ENCODE results near the gene CX3CR1. TPM values are rescaled to one million over a fixed set of nuclear protein-coding genes. Genes with fewer than 3 reads are reported as not detected.

The CX3CR1 gene
- total RNA-seq, 2 experiments from 2014 or later: 0.34 to 0.88 TPM

- ChIA-PET POLR2A (no interaction called here), CTCF (interaction anchor here (1.9 kb wide), 1 partner anchor 47 kb away, joined by 8 read pairs; no protein-coding TSS in a partner anchor)
- intact Hi-C loops (cut with micrococcal nuclease): no loop called here
- no peak overlapping the region for H3K4me3 Mint-ChIP-seq
- DNase-seq (no peak), ATAC-seq (no peak)
- TF ChIP-seq, protein P1, sequence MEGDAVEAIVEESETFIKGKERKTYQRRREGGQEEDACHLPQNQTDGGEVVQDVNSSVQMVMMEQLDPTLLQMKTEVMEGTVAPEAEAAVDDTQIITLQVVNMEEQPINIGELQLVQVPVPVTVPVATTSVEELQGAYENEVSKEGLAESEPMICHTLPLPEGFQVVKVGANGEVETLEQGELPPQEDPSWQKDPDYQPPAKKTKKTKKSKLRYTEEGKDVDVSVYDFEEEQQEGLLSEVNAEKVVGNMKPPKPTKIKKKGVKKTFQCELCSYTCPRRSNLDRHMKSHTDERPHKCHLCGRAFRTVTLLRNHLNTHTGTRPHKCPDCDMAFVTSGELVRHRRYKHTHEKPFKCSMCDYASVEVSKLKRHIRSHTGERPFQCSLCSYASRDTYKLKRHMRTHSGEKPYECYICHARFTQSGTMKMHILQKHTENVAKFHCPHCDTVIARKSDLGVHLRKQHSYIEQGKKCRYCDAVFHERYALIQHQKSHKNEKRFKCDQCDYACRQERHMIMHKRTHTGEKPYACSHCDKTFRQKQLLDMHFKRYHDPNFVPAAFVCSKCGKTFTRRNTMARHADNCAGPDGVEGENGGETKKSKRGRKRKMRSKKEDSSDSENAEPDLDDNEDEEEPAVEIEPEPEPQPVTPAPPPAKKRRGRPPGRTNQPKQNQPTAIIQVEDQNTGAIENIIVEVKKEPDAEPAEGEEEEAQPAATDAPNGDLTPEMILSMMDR (IDR thresholded peaks at IDR 0.05): no peak
- no peak overlapping the region for H3K27ac Mint-ChIP-seq
- no peaks in the 10 kb centered on the region for H3K9me3 Mint-ChIP-seq
- H3K36me3 Mint-ChIP-seq (ENCODE audit: low read depth): no peaks in the 10 kb centered on the region
- H3K27me3 Mint-ChIP-seq: peaks cover 2% of the 10 kb centered on the region
- H3K4me1 Mint-ChIP-seq (ENCODE audit: low read depth): no peaks in the 10 kb centered on the region
Observed at GRCh38 chr3:39241561-39241960, 38.3 kb downstream of the CX3CR1 start.

DNA sequence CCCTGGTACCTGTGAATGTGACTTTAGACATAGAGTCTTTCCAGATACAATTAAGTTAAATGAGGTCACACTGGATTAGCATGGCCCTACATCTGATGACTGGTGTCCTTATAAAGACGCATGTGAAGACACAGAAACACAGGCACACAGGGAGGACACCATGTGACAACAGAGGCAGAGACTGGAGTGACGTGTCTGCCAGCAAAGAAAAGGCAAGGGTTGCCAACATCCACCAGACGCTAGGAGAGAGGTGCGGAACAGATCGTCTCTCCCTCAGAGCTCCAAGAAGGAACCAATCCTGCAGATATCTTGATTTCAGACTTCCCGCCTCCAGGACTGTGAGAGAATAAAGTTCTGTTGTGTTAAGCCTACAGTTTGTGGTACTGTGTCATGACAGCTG is 42.8 kb downstream of the CX3CR1 start:
- ChIA-PET CTCF (interaction anchor here (2.2 kb wide), 1 partner anchor 51 kb away, joined by 6 read pairs; no protein-coding TSS in a partner anchor), POLR2A (no interaction called here)
- Mint-ChIP-seq H3K27ac (no peak overlapping the region), H3K36me3 (ENCODE audit: low read depth) (no peaks in the 10 kb centered on the region), H3K4me1 (ENCODE audit: low read depth) (peaks cover 14% of the 10 kb centered on the region), H3K4me3 (no peak overlapping the region), H3K27me3 (peaks cover 8% of the 10 kb centered on the region), H3K9me3 (no peaks in the 10 kb centered on the region)
- intact Hi-C loops (cut with micrococcal nuclease): no loop called here
- DNase-seq (no peak), ATAC-seq (no peak)
- TF ChIP-seq, protein P1 (IDR thresholded peaks at IDR 0.05): no peak

- intact Hi-C loops (cut with micrococcal nuclease): no loop called here
- DNase-seq (peak; percentile 46), ATAC-seq (peak; percentile 96)
- ChIA-PET POLR2A (interaction anchor here (1.3 kb wide), 1 partner anchor 17 kb away, joined by 3 read pairs; no protein-coding TSS in a partner anchor), CTCF (interaction anchor here (0.8 to 2.1 kb wide), 8 partner anchors 8 to 53 kb away, joined by 3 to 15 read pairs (median 3); no protein-coding TSS in a partner anchor)
- Mint-ChIP-seq H3K4me1 (ENCODE audit: low read depth) (peaks cover 14% of the 10 kb centered on the region), H3K27ac (peak overlapping the region; percentile 64), H3K27me3 (peaks cover 7% of the 10 kb centered on the region), H3K9me3 (no peaks in the 10 kb centered on the region), H3K4me3 (no peak overlapping the region), H3K36me3 (ENCODE audit: low read depth) (no peaks in the 10 kb centered on the region)
- TF ChIP-seq, protein P1 (IDR thresholded peaks at IDR 0.05): no peak
Observed at GRCh38 chr3:39234651-39235050, 45.2 kb downstream of the CX3CR1 start.

GRCh38 chr3:39232859-39233258 is 47.0 kb downstream of the CX3CR1 start:
- Mint-ChIP-seq H3K27me3 (peaks cover 6% of the 10 kb centered on the region), H3K27ac (no peak overlapping the region), H3K9me3 (no peaks in the 10 kb centered on the region), H3K4me3 (no peak overlapping the region), H3K36me3 (ENCODE audit: low read depth) (no peaks in the 10 kb centered on the region), H3K4me1 (ENCODE audit: low read depth) (peaks cover 14% of the 10 kb centered on the region)
- TF ChIP-seq, protein P1 (IDR thresholded peaks at IDR 0.05): no peak
- ATAC-seq (no peak), DNase-seq (no peak)
- ChIA-PET POLR2A (no interaction called here), CTCF (interaction anchor here (0.9 to 2.1 kb wide), 3 partner anchors 43 to 60 kb away, joined by 3 to 15 read pairs (median 6); no protein-coding TSS in a partner anchor)
- intact Hi-C loops (cut with micrococcal nuclease): no loop called here

GRCh38 chr3:39230453-39230852 is 49.4 kb downstream of the CX3CR1 start:
- POLR2A ChIA-PET: no interaction called here
- H3K27ac Mint-ChIP-seq: no peak overlapping the region
- CTCF ChIA-PET: interaction anchor here (1.7 kb wide), 1 partner anchor 41 kb away, joined by 5 read pairs; no protein-coding TSS in a partner anchor
- no peaks in the 10 kb centered on the region for H3K36me3 Mint-ChIP-seq (ENCODE audit: low read depth)
- DNase-seq (no peak), ATAC-seq (no peak)
- H3K27me3 Mint-ChIP-seq: peaks cover 7% of the 10 kb centered on the region
- H3K9me3 Mint-ChIP-seq: no peaks in the 10 kb centered on the region
- peaks cover 14% of the 10 kb centered on the region for H3K4me1 Mint-ChIP-seq (ENCODE audit: low read depth)
- TF ChIP-seq, protein P1 (IDR thresholded peaks at IDR 0.05): no peak
- intact Hi-C loops (cut with micrococcal nuclease): no loop called here
- H3K4me3 Mint-ChIP-seq: no peak overlapping the region

Measured in activated CD8-positive, alpha-beta T cell treated with anti-CD3 and anti-CD28 coated beads for 36 hours (primary cell).